Choroid plexus epithelial cell (primary cell): Measurements from ENCODE around the gene SEZ6L.

Source experiments
- DNase-seq: peaks from one replicate; pipeline ENCODE4 v3.0.0-alpha.2; 2010; ENCODE audit warnings: low read depth
- H3K4me3 ChIP-seq: 2 replicates; pipeline ENCODE4 v1.5.1; 2011; ENCODE audit warnings: low read depth, mild to moderate bottlenecking, control low read depth, low read length, moderate library complexity
- TF ChIP-seq, protein P1 (sequence below): conservative IDR thresholded peaks from 2 replicates; pipeline ENCODE4 v1.5.1; 2011; ENCODE audit warnings: low read depth, mild to moderate bottlenecking, control low read depth, inconsistent platforms, low read length, moderate library complexity

The SEZ6L gene

DNA sequence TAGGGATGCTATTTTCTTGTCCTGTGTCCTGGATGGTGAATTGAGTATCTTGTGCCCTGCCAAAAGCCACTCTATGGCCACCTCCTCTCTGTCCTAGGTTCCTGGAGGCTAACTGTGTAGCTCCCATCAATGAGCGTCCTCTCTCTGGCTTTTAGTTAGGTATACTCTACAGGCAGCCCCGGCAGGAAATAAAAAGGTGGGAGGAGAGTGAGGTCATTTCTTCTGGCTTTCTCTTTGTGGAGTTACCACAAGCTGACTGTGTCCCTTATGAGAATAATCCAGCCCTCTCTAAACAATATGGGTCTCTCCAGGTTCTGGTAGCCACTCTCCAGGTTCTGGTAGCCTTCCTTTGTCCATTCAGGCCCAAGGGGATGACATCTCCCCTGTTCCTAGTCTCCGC, 248.1 kb downstream of the SEZ6L start:
- TF ChIP-seq, protein P1, sequence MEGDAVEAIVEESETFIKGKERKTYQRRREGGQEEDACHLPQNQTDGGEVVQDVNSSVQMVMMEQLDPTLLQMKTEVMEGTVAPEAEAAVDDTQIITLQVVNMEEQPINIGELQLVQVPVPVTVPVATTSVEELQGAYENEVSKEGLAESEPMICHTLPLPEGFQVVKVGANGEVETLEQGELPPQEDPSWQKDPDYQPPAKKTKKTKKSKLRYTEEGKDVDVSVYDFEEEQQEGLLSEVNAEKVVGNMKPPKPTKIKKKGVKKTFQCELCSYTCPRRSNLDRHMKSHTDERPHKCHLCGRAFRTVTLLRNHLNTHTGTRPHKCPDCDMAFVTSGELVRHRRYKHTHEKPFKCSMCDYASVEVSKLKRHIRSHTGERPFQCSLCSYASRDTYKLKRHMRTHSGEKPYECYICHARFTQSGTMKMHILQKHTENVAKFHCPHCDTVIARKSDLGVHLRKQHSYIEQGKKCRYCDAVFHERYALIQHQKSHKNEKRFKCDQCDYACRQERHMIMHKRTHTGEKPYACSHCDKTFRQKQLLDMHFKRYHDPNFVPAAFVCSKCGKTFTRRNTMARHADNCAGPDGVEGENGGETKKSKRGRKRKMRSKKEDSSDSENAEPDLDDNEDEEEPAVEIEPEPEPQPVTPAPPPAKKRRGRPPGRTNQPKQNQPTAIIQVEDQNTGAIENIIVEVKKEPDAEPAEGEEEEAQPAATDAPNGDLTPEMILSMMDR, result no peak
- DNase-seq, result no peak
- H3K4me3 ChIP-seq, result no peak overlapping the region

- TF ChIP-seq, protein P1, result no peak
- no peak overlapping the region for H3K4me3 ChIP-seq
- no peak for DNase-seq
Observed at GRCh38 chr22:26418620-26419019, 249.4 kb downstream of the SEZ6L start.

DNA sequence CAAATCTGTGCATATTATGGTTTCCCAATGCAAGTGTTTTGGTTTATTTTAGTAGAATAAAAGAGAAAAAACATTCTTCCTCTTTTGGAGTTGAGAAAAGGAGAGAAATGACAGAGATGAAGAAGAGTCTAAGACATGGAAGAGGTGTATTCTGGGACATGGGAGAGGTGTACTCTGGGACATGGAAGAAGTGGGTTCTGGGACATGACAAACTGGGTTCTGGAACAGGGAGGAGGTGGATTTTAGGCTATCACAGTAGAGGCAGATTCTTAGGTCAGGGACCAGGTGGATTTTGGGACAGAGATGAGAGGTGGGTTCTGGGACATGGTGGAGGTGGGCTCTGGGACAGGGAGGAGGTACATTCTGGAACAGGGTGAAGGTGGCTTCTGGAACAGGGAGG, 257.7 kb downstream of the SEZ6L start:
- H3K4me3 ChIP-seq, result no peak overlapping the region
- TF ChIP-seq, protein P1, result no peak
- no peak for DNase-seq

- peak within 1 kb of the TSS; percentile 66 for H3K4me3 ChIP-seq
- TF ChIP-seq, protein P1, result no peak
- peak; percentile 64 for DNase-seq
Observed at GRCh38 chr22:26428515-26429457, 259.5 kb downstream of the SEZ6L start, which contains the start of gene ASPHD2. Gene ASPHD2, plus strand, starts transcription at chr22:26429260. Its CDS starts 4,356 bp downstream, at chr22:26433616.

GRCh38 chr22:26429458-26430286, 260.4 kb downstream of the SEZ6L start:
- H3K4me3 ChIP-seq, result peak overlapping the region; percentile 66
- TF ChIP-seq, protein P1, result no peak
- no peak for DNase-seq

DNA sequence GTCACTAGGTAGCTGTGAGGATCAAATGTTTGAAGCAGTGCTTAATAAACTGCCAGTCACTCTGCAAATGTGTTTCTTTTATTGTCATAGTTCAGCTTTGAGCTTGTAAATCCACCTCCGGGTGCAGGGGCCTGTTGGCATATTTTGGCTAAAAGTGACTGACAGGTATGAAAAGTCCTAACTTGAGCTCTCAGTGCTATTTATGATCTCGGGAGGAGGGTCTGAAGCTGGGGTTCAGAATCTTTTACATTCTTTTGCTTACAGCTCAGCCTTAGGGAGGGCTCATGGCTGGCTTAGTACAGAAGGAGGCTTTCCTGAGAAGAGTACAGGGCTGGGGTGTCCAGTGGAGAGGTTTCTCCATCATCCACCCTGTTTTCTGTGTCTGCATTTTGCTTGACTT, 261.3 kb downstream of the SEZ6L start:
- no peak for DNase-seq
- no peak overlapping the region for H3K4me3 ChIP-seq
- TF ChIP-seq, protein P1, result no peak
